ENCODE results near the gene POLR3C. TPM values are rescaled to one million over a fixed set of nuclear protein-coding genes. Genes with fewer than 3 reads are reported as not detected.
A peak's percentile ranks its signal among the peaks of the same experiment; 100 is the strongest.

The POLR3C gene
- total RNA-seq, 1 experiment from 2014 or later: 33.4 TPM

DNA sequence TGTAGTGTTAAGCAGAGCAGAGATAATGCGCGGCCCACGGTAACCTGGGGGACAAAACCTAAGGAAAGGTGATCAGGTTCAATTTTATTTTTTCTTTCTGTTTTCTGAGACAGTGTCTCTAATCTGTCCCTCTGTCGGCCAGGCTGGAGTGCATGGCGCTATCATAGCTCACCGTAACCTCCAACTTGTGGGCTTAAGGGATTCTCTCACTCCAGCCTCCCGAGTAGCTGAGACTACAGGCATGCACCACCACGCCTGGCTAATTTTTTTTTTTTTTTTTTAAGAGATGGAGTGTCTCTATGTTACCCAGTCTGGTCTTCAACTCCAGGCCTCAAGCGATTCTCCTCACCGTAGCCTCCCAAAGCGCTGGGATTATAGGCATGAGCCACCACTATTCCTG is 62.4 kb downstream of the POLR3C start:
- Histone ChIP-seq H3K79me2 (ENCODE audit: low read length) (no peaks in the 10 kb centered on the region), H3K4me1 (ENCODE audit: low read length) (peaks cover 16% of the 10 kb centered on the region), H3K9me3 (ENCODE audit: low read length) (no peaks in the 10 kb centered on the region), H3K4me3 (ENCODE audit: low read length) (peak overlapping the region; percentile 76; the same call in 1 of the 2 replicates), H3K27ac (ENCODE audit: low read length) (no peak overlapping the region), H3K36me3 (ENCODE audit: insufficient read depth, low read length) (no peaks in the 10 kb centered on the region), H3K27me3 (ENCODE audit: low read length) (no peaks in the 10 kb centered on the region), H3K9ac (ENCODE audit: low read length) (no peak overlapping the region), H3K9me2 (replicated peaks; ENCODE audit: insufficient read depth, low read length) (no peaks in the 10 kb centered on the region), H2AFZ (ENCODE audit: low read length) (0 out of 2 replicates have a peak overlapping the region, but pooled peaks have one; percentile 92), H4K20me1 (ENCODE audit: insufficient read depth, low read depth, low read length) (no peaks in the 10 kb centered on the region), H3K4me2 (ENCODE audit: low read depth, low read length, poor library complexity, severe bottlenecking) (peak overlapping the region; percentile 68)
- DNase-seq: no peak

DNA sequence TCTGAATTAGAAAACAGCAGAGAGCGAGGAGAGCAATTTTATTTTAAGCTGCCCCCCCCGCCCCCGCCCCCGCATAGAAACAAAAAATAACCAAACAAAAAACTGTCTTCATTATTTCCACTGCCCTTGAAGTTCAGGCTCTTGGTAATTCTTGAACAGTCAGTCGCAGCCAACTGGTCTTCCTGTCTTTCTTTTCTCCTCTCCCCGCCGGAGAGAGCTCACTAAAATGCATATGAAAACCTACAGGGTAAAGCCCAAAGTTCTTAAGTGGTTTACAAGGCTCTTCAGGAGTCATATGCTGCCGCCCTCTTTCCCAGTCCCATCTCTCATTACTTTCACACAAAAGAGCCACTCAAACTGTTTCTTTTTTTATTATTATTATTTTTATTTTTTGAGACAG is 62.8 kb downstream of the POLR3C start:
- no peak overlapping the region for H3K9ac ChIP-seq (ENCODE audit: low read length)
- H3K4me2 ChIP-seq (ENCODE audit: low read depth, low read length, poor library complexity, severe bottlenecking): no peak overlapping the region
- H2AFZ ChIP-seq (ENCODE audit: low read length): no peak overlapping the region
- H3K4me3 ChIP-seq (ENCODE audit: low read length): no peak overlapping the region
- no peaks in the 10 kb centered on the region for H3K27me3 ChIP-seq (ENCODE audit: low read length)
- no peaks in the 10 kb centered on the region for H4K20me1 ChIP-seq (ENCODE audit: insufficient read depth, low read depth, low read length)
- DNase-seq: no peak
- H3K27ac ChIP-seq (ENCODE audit: low read length): no peak overlapping the region
- no peaks in the 10 kb centered on the region for H3K79me2 ChIP-seq (ENCODE audit: low read length)
- no peaks in the 10 kb centered on the region for H3K36me3 ChIP-seq (ENCODE audit: insufficient read depth, low read length)
- H3K9me3 ChIP-seq (ENCODE audit: low read length): no peaks in the 10 kb centered on the region
- H3K9me2 ChIP-seq (replicated peaks; ENCODE audit: insufficient read depth, low read length): no peaks in the 10 kb centered on the region
- H3K4me1 ChIP-seq (ENCODE audit: low read length): peaks cover 16% of the 10 kb centered on the region

DNA sequence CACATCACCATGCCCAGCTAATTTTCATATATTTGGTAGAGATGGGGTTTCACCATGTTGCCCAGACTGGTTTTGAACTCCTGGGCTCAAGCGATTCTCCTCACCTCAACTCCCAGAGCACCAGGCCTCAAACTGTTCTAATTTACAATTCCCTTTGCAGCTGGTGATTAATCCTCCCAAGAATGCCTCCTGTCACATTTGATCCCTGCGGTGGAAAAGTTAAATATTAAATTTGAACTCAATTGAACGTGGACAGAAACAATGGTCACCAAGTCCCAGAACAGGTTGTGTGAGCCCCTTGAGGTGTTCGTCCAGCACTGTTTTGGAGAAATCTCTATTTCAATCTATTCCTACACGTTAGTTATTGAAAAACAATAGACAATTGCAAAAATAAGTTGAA is 63.6 kb downstream of the POLR3C start:
- no peak overlapping the region for H3K4me3 ChIP-seq (ENCODE audit: low read length)
- DNase-seq: no peak
- H3K36me3 ChIP-seq (ENCODE audit: insufficient read depth, low read length): no peaks in the 10 kb centered on the region
- peaks cover 16% of the 10 kb centered on the region for H3K4me1 ChIP-seq (ENCODE audit: low read length)
- H3K9me3 ChIP-seq (ENCODE audit: low read length): no peaks in the 10 kb centered on the region
- H3K27ac ChIP-seq (ENCODE audit: low read length): no peak overlapping the region
- H3K79me2 ChIP-seq (ENCODE audit: low read length): no peaks in the 10 kb centered on the region
- H2AFZ ChIP-seq (ENCODE audit: low read length): no peak overlapping the region
- no peaks in the 10 kb centered on the region for H3K27me3 ChIP-seq (ENCODE audit: low read length)
- H4K20me1 ChIP-seq (ENCODE audit: insufficient read depth, low read depth, low read length): no peaks in the 10 kb centered on the region
- H3K4me2 ChIP-seq (ENCODE audit: low read depth, low read length, poor library complexity, severe bottlenecking): no peak overlapping the region
- H3K9ac ChIP-seq (ENCODE audit: low read length): no peak overlapping the region
- H3K9me2 ChIP-seq (replicated peaks; ENCODE audit: insufficient read depth, low read length): no peaks in the 10 kb centered on the region

DNA sequence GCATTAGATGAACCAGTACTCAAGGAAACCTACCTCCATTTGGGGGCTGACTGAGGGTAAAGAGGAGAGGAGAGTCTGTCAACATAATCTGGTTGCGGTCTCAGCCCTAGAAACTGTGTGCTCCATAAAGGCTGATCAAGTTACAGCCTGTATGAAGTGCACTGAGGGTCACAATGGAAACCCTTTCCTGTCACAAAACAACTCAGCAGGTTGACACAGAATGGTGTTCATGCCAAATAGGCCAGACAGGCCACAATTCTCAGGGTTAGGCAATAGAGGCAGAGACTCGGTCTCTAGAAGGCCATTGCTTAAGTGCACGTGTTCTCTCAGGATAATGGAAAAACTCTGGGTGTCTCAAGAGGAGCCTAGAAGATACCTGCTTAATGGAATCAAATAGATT is 65.7 kb downstream of the POLR3C start:
- Histone ChIP-seq H3K4me1 (ENCODE audit: low read length) (peaks cover 16% of the 10 kb centered on the region), H3K4me3 (ENCODE audit: low read length) (no peak overlapping the region), H3K36me3 (ENCODE audit: insufficient read depth, low read length) (no peaks in the 10 kb centered on the region), H3K79me2 (ENCODE audit: low read length) (no peaks in the 10 kb centered on the region), H3K9me3 (ENCODE audit: low read length) (no peaks in the 10 kb centered on the region), H3K9ac (ENCODE audit: low read length) (no peak overlapping the region), H3K4me2 (ENCODE audit: low read depth, low read length, poor library complexity, severe bottlenecking) (no peak overlapping the region), H3K27me3 (ENCODE audit: low read length) (no peaks in the 10 kb centered on the region), H3K9me2 (replicated peaks; ENCODE audit: insufficient read depth, low read length) (no peaks in the 10 kb centered on the region), H2AFZ (ENCODE audit: low read length) (no peak overlapping the region), H4K20me1 (ENCODE audit: insufficient read depth, low read depth, low read length) (no peaks in the 10 kb centered on the region), H3K27ac (ENCODE audit: low read length) (no peak overlapping the region)
- DNase-seq: no peak

DNA sequence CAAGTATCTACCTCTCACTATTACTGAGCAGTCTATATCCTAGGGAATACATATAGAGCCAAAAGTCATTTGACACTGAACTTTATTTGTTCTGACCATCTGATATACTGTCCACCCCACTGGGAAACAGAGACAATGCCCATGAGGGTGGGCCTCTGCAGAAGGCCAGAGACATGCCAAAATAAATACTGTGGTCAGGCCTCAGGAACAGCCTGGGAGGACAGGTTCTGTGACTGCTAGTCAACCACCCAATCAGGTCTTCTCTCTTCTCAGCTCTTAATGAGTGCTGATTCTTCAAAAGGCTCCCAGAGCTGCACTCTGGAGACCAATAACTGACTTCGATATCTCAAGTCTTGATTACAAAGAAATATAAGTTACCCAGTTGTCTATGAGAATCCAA is 67.1 kb downstream of the POLR3C start:
- Histone ChIP-seq H3K9ac (ENCODE audit: low read length) (no peak overlapping the region), H3K9me2 (replicated peaks; ENCODE audit: insufficient read depth, low read length) (no peaks in the 10 kb centered on the region), H4K20me1 (ENCODE audit: insufficient read depth, low read depth, low read length) (no peaks in the 10 kb centered on the region), H3K9me3 (ENCODE audit: low read length) (no peaks in the 10 kb centered on the region), H3K36me3 (ENCODE audit: insufficient read depth, low read length) (no peaks in the 10 kb centered on the region), H3K27ac (ENCODE audit: low read length) (no peak overlapping the region), H3K4me2 (ENCODE audit: low read depth, low read length, poor library complexity, severe bottlenecking) (no peak overlapping the region), H3K4me1 (ENCODE audit: low read length) (peaks cover 8% of the 10 kb centered on the region; the same call in 1 of the 2 replicates), H2AFZ (ENCODE audit: low read length) (no peak overlapping the region), H3K4me3 (ENCODE audit: low read length) (no peak overlapping the region), H3K79me2 (ENCODE audit: low read length) (no peaks in the 10 kb centered on the region), H3K27me3 (ENCODE audit: low read length) (no peaks in the 10 kb centered on the region)
- DNase-seq: no peak

DNA sequence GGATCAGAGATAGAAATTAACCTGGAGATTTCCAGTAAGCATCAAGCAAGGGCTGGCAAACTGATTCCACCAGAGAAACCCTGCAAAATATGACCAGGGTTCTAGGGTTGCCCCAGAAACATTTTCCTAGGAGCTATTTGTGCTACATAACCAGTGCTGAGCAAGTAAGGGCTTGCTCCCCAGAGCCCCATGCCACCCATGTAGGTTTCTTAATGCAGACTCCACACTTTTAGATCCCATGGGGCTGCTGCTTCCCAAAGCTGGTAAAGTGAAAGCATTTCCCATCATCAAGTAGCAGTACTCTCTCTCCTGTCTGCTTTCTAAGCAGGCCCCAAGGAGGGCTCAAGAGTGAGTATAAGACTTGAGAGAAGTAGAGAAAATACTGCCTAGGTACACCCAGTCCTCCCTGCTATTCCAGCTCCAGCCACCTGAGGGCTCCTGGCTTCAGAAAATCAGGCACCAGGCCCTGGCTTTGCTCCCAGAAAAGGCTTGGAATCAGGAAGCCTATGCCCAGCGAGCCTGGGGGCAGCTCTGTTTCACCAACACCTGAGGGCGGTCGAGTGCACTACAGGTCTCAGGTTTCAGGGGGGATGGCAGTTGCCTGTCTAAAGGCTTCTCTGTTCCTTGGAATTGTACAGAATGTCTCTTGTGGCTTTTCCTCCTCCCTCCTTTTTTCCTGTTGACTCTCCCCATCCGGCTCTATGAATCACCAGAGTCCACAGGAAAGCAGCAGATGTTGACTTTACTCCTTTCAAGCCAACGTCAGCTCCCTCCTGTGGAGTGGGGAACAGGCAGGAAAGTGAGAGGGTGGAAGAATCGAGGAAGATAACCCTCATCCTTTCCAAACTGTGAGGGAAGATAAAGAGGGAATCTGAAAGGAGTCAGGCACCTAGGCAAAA is 67.8 kb downstream of the POLR3C start:
- H2AFZ ChIP-seq (ENCODE audit: low read length): no peak overlapping the region
- H3K4me3 ChIP-seq (ENCODE audit: low read length): no peak overlapping the region
- H3K27ac ChIP-seq (ENCODE audit: low read length): no peak overlapping the region
- H3K9me2 ChIP-seq (replicated peaks; ENCODE audit: insufficient read depth, low read length): no peaks in the 10 kb centered on the region
- H3K4me1 ChIP-seq (ENCODE audit: low read length): peaks cover 5% of the 10 kb centered on the region; the same call in 1 of the 2 replicates
- H3K27me3 ChIP-seq (ENCODE audit: low read length): no peaks in the 10 kb centered on the region
- H3K4me2 ChIP-seq (ENCODE audit: low read depth, low read length, poor library complexity, severe bottlenecking): no peak overlapping the region
- no peaks in the 10 kb centered on the region for H3K36me3 ChIP-seq (ENCODE audit: insufficient read depth, low read length)
- no peaks in the 10 kb centered on the region for H3K9me3 ChIP-seq (ENCODE audit: low read length)
- no peak overlapping the region for H3K9ac ChIP-seq (ENCODE audit: low read length)
- no peaks in the 10 kb centered on the region for H4K20me1 ChIP-seq (ENCODE audit: insufficient read depth, low read depth, low read length)
- no peaks in the 10 kb centered on the region for H3K79me2 ChIP-seq (ENCODE audit: low read length)
- peak; percentile 79 for DNase-seq

DNA sequence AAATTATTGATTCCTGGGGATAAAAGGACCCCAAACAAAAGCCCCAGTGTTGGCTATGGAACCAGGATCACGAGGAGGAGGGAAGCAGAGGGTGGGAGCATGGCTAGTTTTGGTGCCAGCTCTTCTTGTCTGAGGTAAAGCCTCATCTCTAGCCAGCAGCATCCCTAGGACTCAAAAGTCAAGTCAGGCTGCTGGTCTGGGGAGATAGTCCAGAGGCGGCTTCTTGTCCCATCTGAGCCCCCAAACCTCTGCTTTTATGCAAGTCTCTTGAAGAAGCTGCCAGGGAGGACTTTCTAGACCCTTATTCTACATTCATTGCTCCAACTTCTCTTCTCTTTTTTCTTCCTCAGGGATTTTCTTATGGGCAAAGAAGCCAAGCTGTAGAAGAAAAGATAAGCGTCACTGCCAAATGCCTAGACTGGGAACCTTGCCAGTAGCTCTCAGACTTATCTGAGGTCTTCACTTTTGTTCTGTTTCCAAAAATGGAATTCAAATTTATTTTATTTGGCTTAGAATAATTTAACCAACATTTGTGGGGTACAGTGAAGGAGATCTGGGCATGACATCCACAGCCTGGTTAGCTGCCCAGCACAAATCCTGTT is 68.6 kb downstream of the POLR3C start:
- no peak overlapping the region for H3K4me2 ChIP-seq (ENCODE audit: low read depth, low read length, poor library complexity, severe bottlenecking)
- H3K9me3 ChIP-seq (ENCODE audit: low read length): no peaks in the 10 kb centered on the region
- no peaks in the 10 kb centered on the region for H3K27me3 ChIP-seq (ENCODE audit: low read length)
- H3K79me2 ChIP-seq (ENCODE audit: low read length): no peaks in the 10 kb centered on the region
- H3K36me3 ChIP-seq (ENCODE audit: insufficient read depth, low read length): no peaks in the 10 kb centered on the region
- no peak overlapping the region for H3K27ac ChIP-seq (ENCODE audit: low read length)
- DNase-seq: no peak
- H3K4me3 ChIP-seq (ENCODE audit: low read length): no peak overlapping the region
- no peak overlapping the region for H3K9ac ChIP-seq (ENCODE audit: low read length)
- no peaks in the 10 kb centered on the region for H3K9me2 ChIP-seq (replicated peaks; ENCODE audit: insufficient read depth, low read length)
- H4K20me1 ChIP-seq (ENCODE audit: insufficient read depth, low read depth, low read length): no peaks in the 10 kb centered on the region
- no peak overlapping the region for H2AFZ ChIP-seq (ENCODE audit: low read length)
- peaks cover 3% of the 10 kb centered on the region; the same call in 1 of the 2 replicates for H3K4me1 ChIP-seq (ENCODE audit: low read length)

DNA sequence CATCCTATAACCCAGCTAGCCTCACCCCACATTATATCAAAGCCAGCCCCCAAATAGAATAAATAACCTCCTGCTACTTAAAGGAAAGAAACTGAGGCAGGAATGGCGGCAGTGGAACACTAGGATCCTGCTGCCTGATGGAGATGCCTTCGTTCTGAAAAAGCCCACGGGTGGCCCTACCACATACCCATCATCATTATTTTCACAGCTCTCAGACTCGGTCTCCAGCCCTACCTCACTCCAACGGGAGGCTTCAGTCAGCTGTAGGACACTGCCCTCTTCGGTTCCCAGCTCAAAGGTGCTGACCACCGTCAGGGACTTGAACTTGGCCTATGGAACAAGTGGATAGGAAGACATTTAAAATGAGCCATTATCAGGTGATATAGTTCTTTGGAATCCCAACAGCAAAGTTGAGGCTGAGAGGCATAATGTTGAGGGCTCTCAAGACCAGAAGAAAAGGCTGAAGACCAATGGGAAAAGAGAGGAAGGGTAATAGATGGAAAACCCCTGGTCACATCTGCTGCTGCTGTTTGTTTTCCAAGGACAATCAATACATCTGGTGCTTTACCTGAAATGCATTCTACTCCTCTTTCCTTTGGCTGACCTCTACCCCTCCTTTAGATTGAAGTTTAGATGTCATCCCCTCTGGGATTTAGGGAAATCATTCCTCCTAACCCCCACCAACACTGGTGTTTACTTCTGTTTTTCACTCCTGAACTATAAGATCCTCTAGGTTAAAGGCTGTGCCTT is 69.5 kb downstream of the POLR3C start:
- no peak overlapping the region for H3K9ac ChIP-seq (ENCODE audit: low read length)
- H2AFZ ChIP-seq (ENCODE audit: low read length): no peak overlapping the region
- no peak for DNase-seq
- no peak overlapping the region for H3K27ac ChIP-seq (ENCODE audit: low read length)
- no peaks in the 10 kb centered on the region for H3K79me2 ChIP-seq (ENCODE audit: low read length)
- H4K20me1 ChIP-seq (ENCODE audit: insufficient read depth, low read depth, low read length): no peaks in the 10 kb centered on the region
- H3K36me3 ChIP-seq (ENCODE audit: insufficient read depth, low read length): no peaks in the 10 kb centered on the region
- no peaks in the 10 kb centered on the region for H3K9me3 ChIP-seq (ENCODE audit: low read length)
- H3K9me2 ChIP-seq (replicated peaks; ENCODE audit: insufficient read depth, low read length): no peaks in the 10 kb centered on the region
- no peaks in the 10 kb centered on the region for H3K27me3 ChIP-seq (ENCODE audit: low read length)
- no peaks in the 10 kb centered on the region for H3K4me1 ChIP-seq (ENCODE audit: low read length)
- no peak overlapping the region for H3K4me2 ChIP-seq (ENCODE audit: low read depth, low read length, poor library complexity, severe bottlenecking)
- H3K4me3 ChIP-seq (ENCODE audit: low read length): no peak overlapping the region
